ENCODE measurements around the gene APOL3.

DNA sequence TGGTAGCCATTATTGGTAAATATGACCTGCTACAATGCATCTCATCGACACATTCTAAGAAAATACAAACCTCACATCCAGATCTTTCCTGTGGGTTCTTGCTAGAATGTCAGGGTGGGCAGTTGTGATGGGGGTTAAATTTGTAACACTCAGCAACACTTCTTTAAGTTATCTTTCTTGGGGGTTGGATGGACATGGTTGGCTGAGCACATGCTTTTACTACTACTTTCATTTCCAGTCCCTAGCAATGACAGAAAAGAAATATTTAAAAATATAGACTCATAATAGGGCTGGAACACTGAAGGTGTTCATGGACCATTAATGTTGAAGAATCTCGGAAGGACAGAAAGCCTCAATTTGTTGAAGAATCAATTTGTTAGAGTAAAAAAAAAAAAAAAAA is 57.6 kb downstream of the APOL3 start:
- TF ChIP-seq, protein P1, sequence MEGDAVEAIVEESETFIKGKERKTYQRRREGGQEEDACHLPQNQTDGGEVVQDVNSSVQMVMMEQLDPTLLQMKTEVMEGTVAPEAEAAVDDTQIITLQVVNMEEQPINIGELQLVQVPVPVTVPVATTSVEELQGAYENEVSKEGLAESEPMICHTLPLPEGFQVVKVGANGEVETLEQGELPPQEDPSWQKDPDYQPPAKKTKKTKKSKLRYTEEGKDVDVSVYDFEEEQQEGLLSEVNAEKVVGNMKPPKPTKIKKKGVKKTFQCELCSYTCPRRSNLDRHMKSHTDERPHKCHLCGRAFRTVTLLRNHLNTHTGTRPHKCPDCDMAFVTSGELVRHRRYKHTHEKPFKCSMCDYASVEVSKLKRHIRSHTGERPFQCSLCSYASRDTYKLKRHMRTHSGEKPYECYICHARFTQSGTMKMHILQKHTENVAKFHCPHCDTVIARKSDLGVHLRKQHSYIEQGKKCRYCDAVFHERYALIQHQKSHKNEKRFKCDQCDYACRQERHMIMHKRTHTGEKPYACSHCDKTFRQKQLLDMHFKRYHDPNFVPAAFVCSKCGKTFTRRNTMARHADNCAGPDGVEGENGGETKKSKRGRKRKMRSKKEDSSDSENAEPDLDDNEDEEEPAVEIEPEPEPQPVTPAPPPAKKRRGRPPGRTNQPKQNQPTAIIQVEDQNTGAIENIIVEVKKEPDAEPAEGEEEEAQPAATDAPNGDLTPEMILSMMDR (IDR thresholded peaks at IDR 0.05), result no peak
- no peak for TF ChIP-seq POLR2A (IDR thresholded peaks at IDR 0.05)

All from uterus (tissue), 2 donors.